ENCODE measurements around the gene LRRC74A. TPM values are rescaled to one million over a fixed set of nuclear protein-coding genes. Genes with fewer than 3 reads are reported as not detected.

The LRRC74A gene
- total and polyA plus RNA-seq, 10 of the 15 experiments (the other 5 are each of a cell fraction or from before 2014, with no cell fraction given): not detected

- TF ChIP-seq, protein P1, sequence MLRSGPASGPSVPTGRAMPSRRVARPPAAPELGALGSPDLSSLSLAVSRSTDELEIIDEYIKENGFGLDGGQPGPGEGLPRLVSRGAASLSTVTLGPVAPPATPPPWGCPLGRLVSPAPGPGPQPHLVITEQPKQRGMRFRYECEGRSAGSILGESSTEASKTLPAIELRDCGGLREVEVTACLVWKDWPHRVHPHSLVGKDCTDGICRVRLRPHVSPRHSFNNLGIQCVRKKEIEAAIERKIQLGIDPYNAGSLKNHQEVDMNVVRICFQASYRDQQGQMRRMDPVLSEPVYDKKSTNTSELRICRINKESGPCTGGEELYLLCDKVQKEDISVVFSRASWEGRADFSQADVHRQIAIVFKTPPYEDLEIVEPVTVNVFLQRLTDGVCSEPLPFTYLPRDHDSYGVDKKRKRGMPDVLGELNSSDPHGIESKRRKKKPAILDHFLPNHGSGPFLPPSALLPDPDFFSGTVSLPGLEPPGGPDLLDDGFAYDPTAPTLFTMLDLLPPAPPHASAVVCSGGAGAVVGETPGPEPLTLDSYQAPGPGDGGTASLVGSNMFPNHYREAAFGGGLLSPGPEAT (IDR thresholded peaks at IDR 0.05; ENCODE audit: low read depth): no peak
- no peak for TF ChIP-seq NRF1 (conservative IDR thresholded peaks at IDR 0.05; ENCODE audit: low read depth, low read length)
- TF ChIP-seq ZBTB4 (CRISPR knock-in tag; IDR thresholded peaks at IDR 0.05): no peak
- TF ChIP-seq BRCA1 (IDR thresholded peaks at IDR 0.05; ENCODE audit: low read depth, low read length): no peak
- TF ChIP-seq MTA2 (IDR thresholded peaks at IDR 0.05; ENCODE audit: low read depth): no peak
- TF ChIP-seq TCF7 (IDR thresholded peaks at IDR 0.05; ENCODE audit: borderline replicate concordance): no peak
- no peak for TF ChIP-seq CREB1 (IDR thresholded peaks at IDR 0.05; ENCODE audit: low read depth)
- TF ChIP-seq ZSCAN29 (IDR thresholded peaks at IDR 0.05): no peak
Measured at GRCh38 chr14:76780058-76780345, 46.2 kb upstream of the LRRC74A start (continued).

DNA sequence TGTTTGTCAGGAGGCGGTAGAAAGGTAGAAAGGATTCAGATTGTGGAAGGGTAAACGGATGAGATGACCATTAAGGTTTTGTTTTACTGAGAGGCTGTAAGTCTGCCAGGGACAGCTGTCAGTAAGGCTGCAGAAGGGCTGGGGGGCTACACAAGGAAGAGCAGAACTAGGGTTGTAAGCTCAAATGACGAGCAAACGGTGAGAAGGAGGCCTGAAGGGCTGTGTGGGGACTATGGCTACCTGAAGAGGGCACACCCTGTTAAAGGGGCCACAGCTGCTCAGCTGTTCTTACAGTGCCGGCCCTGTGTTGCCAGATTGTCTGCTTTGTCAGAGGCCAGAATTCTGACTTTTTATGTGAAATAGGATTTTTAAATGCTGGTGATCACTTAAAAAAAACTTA lies 45.8 kb upstream of the LRRC74A start:
- no peak for FAIRE-seq
- H3K27me3 ChIP-seq (replicated peaks in 1 of 2; ENCODE audit: control insufficient read depth in 2 of 2, insufficient read depth in 2 of 2, low read length in 1 of 2): no peaks in the 10 kb centered on the region
- ATAC-seq: no peak
- no peaks in the 10 kb centered on the region for H3K79me2 ChIP-seq (ENCODE audit: control insufficient read depth, insufficient read depth, low read length)
- TF ChIP-seq SIX5 (IDR thresholded peaks at IDR 0.05; ENCODE audit: low read depth, low read length, severe bottlenecking): no peak
- peaks cover 15% of the 10 kb centered on the region for H3K4me1 ChIP-seq (ENCODE audit: control insufficient read depth, insufficient read depth, low read length)
- POLR2A ChIA-PET: no interaction called here
- intact Hi-C loops (cut with micrococcal nuclease; ENCODE audit: unreplicated experiment) (no loop called here), in situ Hi-C loops (cut with MboI) (loop anchor here (5.0 kb wide), 1 partner anchor 63 kb away; no protein-coding TSS in a partner anchor)
- H4K20me1 ChIP-seq (ENCODE audit: control insufficient read depth, insufficient read depth): no peaks in the 10 kb centered on the region; the same call in 1 of the 2 replicates
- no peak overlapping the region for H3K4me2 ChIP-seq (ENCODE audit: control insufficient read depth, insufficient read depth)
- DNase-seq (ENCODE audit: low read depth, low spot score): no peak
- SMC1A ChIA-PET (ENCODE audit: uncharacterized antibody, unreplicated experiment): interaction anchor here (6.1 kb wide), 1 partner anchor 71 kb away, joined by 67 read pairs; no protein-coding TSS in a partner anchor
- CTCF ChIA-PET: interaction anchor here (8.9 kb wide), 1 partner anchor 71 kb away, joined by 136 read pairs; no protein-coding TSS in a partner anchor
- no peak overlapping the region for H3K4me3 ChIP-seq
- RAD21 ChIA-PET (ENCODE audit: unreplicated experiment): interaction anchor here (1.9 kb wide), 1 partner anchor 70 kb away, joined by 6 read pairs; no protein-coding TSS in a partner anchor
- no peak overlapping the region for H3K9ac ChIP-seq (ENCODE audit: control insufficient read depth, insufficient read depth, low read length)
- WGBS (ENCODE audit: insufficient coverage, insufficient replicate concordance, low lambda C conversion rate, missing lambda C conversion rate): 81% methylated on average over 5 of the region's 5 CpGs
- no peak overlapping the region for H3K27ac ChIP-seq (ENCODE audit: control insufficient read depth, insufficient read depth)
- H2AFZ ChIP-seq (ENCODE audit: control insufficient read depth, low read depth, low read length): no peak overlapping the region
- H3K9me3 ChIP-seq (replicated peaks; ENCODE audit: control insufficient read depth, insufficient read depth, low read length): no peaks in the 10 kb centered on the region
- BruUV-seq (replicated peaks): no TSS peak
- peaks cover 0 to 2% of the 10 kb centered on the region in 2 experiments; a peak in 3 of 4 replicates for H3K36me3 ChIP-seq (ENCODE audit: control insufficient read depth in 2 of 2, insufficient read depth in 2 of 2, low read length in 1 of 2)
